Activated naive CD8-positive, alpha-beta T cell treated with anti-CD3 and anti-CD28 coated beads, Interleukin-2, amount 50 U/mL, for 24 hours (primary cell): ENCODE measurements around the gene CPTP.
A peak's percentile ranks its signal among the peaks of the same experiment; 100 is the strongest.

ENCODE experiments used
- ATAC-seq: fragments of 150-1000 bp; cut with Tn5 transposase; one replicate; pipeline ENCODE4 v1.10.0; 2021
- DNase-seq: peaks from one replicate; pipeline ENCODE4 v3.0.0; 2021
- H3K27ac Mint-ChIP-seq: one replicate; pipeline ENCODE4 v1.8.0; 2021; ENCODE audit warnings: mild to moderate bottlenecking, mixed read lengths
- H3K27me3 Mint-ChIP-seq: one replicate; pipeline ENCODE4 v1.8.0; 2021; ENCODE audit warnings: mixed read lengths
- H3K36me3 Mint-ChIP-seq: one replicate; pipeline ENCODE4 v1.8.0; 2021; ENCODE audit warnings: low read depth, mixed read lengths
- H3K4me1 Mint-ChIP-seq: one replicate; pipeline ENCODE4 v1.8.0; 2021; ENCODE audit warnings: mixed read lengths
- H3K4me3 Mint-ChIP-seq: one replicate; pipeline ENCODE4 v1.8.0; 2021; ENCODE audit warnings: mild to moderate bottlenecking, moderate library complexity, mixed read lengths
- H3K9me3 Mint-ChIP-seq: one replicate; pipeline ENCODE4 v1.8.0; 2021; ENCODE audit warnings: mixed read lengths

The CPTP gene

GRCh38 chr1:1324524-1325287, at the start of gene CPTP, which contains the start of gene INTS11:
TSS of gene CPTP (plus strand) at chr1:1324802. CDS start at chr1:1326911, 2,109 bp downstream.
TSS of gene INTS11 (minus strand) at chr1:1324660. CDS start at chr1:1324608, 52 bp downstream.
- no peaks in the 10 kb centered on the region for H3K9me3 Mint-ChIP-seq
- H3K36me3 Mint-ChIP-seq: peaks cover 3% of the 10 kb centered on the region
- H3K27ac Mint-ChIP-seq: peak within 1 kb of the TSS; percentile 90
- peak within 1 kb of the TSS; percentile 92 for H3K4me3 Mint-ChIP-seq
- DNase-seq (peak; percentile 97), ATAC-seq (peak; percentile 78)
- H3K27me3 Mint-ChIP-seq: no peaks in the 10 kb centered on the region
- peaks cover 24% of the 10 kb centered on the region for H3K4me1 Mint-ChIP-seq

- DNase-seq (no peak), ATAC-seq (no peak)
- H3K9me3 Mint-ChIP-seq: no peaks in the 10 kb centered on the region
- H3K27ac Mint-ChIP-seq: peak overlapping the region; percentile 65
- no peaks in the 10 kb centered on the region for H3K27me3 Mint-ChIP-seq
- peaks cover 17% of the 10 kb centered on the region for H3K36me3 Mint-ChIP-seq
- peaks cover 33% of the 10 kb centered on the region for H3K4me1 Mint-ChIP-seq
- peak overlapping the region; percentile 74 for H3K4me3 Mint-ChIP-seq
Measured at GRCh38 chr1:1274931-1275431, 49.6 kb upstream of the CPTP start.

GRCh38 chr1:1275836-1276235, 48.8 kb upstream of the CPTP start:
- Mint-ChIP-seq H3K36me3 (peaks cover 11% of the 10 kb centered on the region), H3K4me1 (peaks cover 24% of the 10 kb centered on the region), H3K9me3 (no peaks in the 10 kb centered on the region), H3K4me3 (peak overlapping the region; percentile 27), H3K27me3 (no peaks in the 10 kb centered on the region), H3K27ac (no peak overlapping the region)
- no peak for DNase-seq
- no peak for ATAC-seq

- Mint-ChIP-seq H3K4me1 (peaks cover 5% of the 10 kb centered on the region), H3K36me3 (no peaks in the 10 kb centered on the region), H3K9me3 (no peaks in the 10 kb centered on the region), H3K4me3 (no peak overlapping the region), H3K27ac (no peak overlapping the region), H3K27me3 (no peaks in the 10 kb centered on the region)
- DNase-seq (no peak), ATAC-seq (no peak)
Measured at GRCh38 chr1:1278620-1279019, 46.0 kb upstream of the CPTP start.

GRCh38 chr1:1279028-1279427, 45.6 kb upstream of the CPTP start:
- Mint-ChIP-seq H3K4me1 (peaks cover 5% of the 10 kb centered on the region), H3K9me3 (no peaks in the 10 kb centered on the region), H3K36me3 (no peaks in the 10 kb centered on the region), H3K27me3 (no peaks in the 10 kb centered on the region), H3K27ac (no peak overlapping the region), H3K4me3 (no peak overlapping the region)
- DNase-seq: no peak
- no peak for ATAC-seq

- Mint-ChIP-seq H3K27ac (no peak overlapping the region), H3K4me1 (no peaks in the 10 kb centered on the region), H3K4me3 (no peak overlapping the region), H3K27me3 (no peaks in the 10 kb centered on the region), H3K9me3 (no peaks in the 10 kb centered on the region), H3K36me3 (no peaks in the 10 kb centered on the region)
- DNase-seq (no peak), ATAC-seq (no peak)
Measured at GRCh38 chr1:1280782-1281481, 43.7 kb upstream of the CPTP start.

GRCh38 chr1:1281533-1282321, 42.9 kb upstream of the CPTP start:
- Mint-ChIP-seq H3K36me3 (no peaks in the 10 kb centered on the region), H3K4me1 (no peaks in the 10 kb centered on the region), H3K27ac (no peak overlapping the region)

GRCh38 chr1:1282998-1283397, 41.6 kb upstream of the CPTP start:
- ATAC-seq (peak; percentile 56), DNase-seq (no peak)
- H3K27ac Mint-ChIP-seq: no peak overlapping the region
- H3K4me3 Mint-ChIP-seq: no peak overlapping the region
- no peaks in the 10 kb centered on the region for H3K9me3 Mint-ChIP-seq
- no peaks in the 10 kb centered on the region for H3K27me3 Mint-ChIP-seq
- H3K36me3 Mint-ChIP-seq: no peaks in the 10 kb centered on the region
- H3K4me1 Mint-ChIP-seq: no peaks in the 10 kb centered on the region

More at GRCh38 chr1:1281533-1282321, 42.9 kb upstream of the CPTP start:
- no peak for DNase-seq
- Mint-ChIP-seq H3K4me3 (no peak overlapping the region), H3K9me3 (no peaks in the 10 kb centered on the region), H3K27me3 (no peaks in the 10 kb centered on the region)
- peak; percentile 16 for ATAC-seq

GRCh38 chr1:1283821-1284220, 40.8 kb upstream of the CPTP start:
- Mint-ChIP-seq H3K27ac (no peak overlapping the region), H3K4me1 (no peaks in the 10 kb centered on the region), H3K4me3 (no peak overlapping the region), H3K27me3 (no peaks in the 10 kb centered on the region), H3K9me3 (no peaks in the 10 kb centered on the region), H3K36me3 (no peaks in the 10 kb centered on the region)
- ATAC-seq (no peak), DNase-seq (no peak)

GRCh38 chr1:1284221-1285101, 40.1 kb upstream of the CPTP start:
- Mint-ChIP-seq H3K4me1 (no peaks in the 10 kb centered on the region), H3K27me3 (no peaks in the 10 kb centered on the region), H3K36me3 (no peaks in the 10 kb centered on the region), H3K27ac (no peak overlapping the region), H3K4me3 (no peak overlapping the region), H3K9me3 (no peaks in the 10 kb centered on the region)
- ATAC-seq (no peak), DNase-seq (no peak)

- no peak for ATAC-seq
Measured at GRCh38 chr1:1285102-1285571, 39.5 kb upstream of the CPTP start.

GRCh38 chr1:1285611-1286311, 38.8 kb upstream of the CPTP start:
- ATAC-seq (no peak), DNase-seq (no peak)
- no peaks in the 10 kb centered on the region for H3K27me3 Mint-ChIP-seq
- H3K27ac Mint-ChIP-seq: no peak overlapping the region
- H3K4me3 Mint-ChIP-seq: no peak overlapping the region
- H3K9me3 Mint-ChIP-seq: no peaks in the 10 kb centered on the region
- H3K4me1 Mint-ChIP-seq: no peaks in the 10 kb centered on the region
- no peaks in the 10 kb centered on the region for H3K36me3 Mint-ChIP-seq

More at GRCh38 chr1:1285102-1285571, 39.5 kb upstream of the CPTP start:
- Mint-ChIP-seq H3K4me3 (no peak overlapping the region), H3K27me3 (no peaks in the 10 kb centered on the region), H3K27ac (no peak overlapping the region), H3K4me1 (no peaks in the 10 kb centered on the region), H3K9me3 (no peaks in the 10 kb centered on the region), H3K36me3 (no peaks in the 10 kb centered on the region)
- no peak for DNase-seq
